Transverse colon (tissue), 4 donors: ENCODE results near the gene LRAT.

Experiments
- CTCF ChIP-seq, 5 experiments: fragments of 200-600 bp in 3 of 5; fragments of 450-650 bp in 2 of 5; sonication (generic) in 3 of 5; IDR thresholded peaks; 1 replicate in 2 of 5; 2 replicates in 3 of 5; pipeline ENCODE4 v1.5.1; 2016 to 2017; ENCODE audit warnings: antibody characterized with exemption in 5 of 5, inconsistent platforms in 3 of 5, mild to moderate bottlenecking in 2 of 5, moderate library complexity in 1 of 5
- EP300 ChIP-seq: sonication (generic); formaldehyde crosslinking; IDR thresholded peaks from one replicate; pipeline ENCODE4 v1.6.1; 2017; ENCODE audit warnings: antibody characterized with exemption, low read depth
- POLR2A ChIP-seq: fragments of 450-650 bp; IDR thresholded peaks from one replicate; pipeline ENCODE4 v1.6.1; 2016; ENCODE audit warnings: antibody characterized with exemption, mild to moderate bottlenecking, moderate library complexity
- POLR2AphosphoS5 ChIP-seq, 3 donors: sonication (generic); formaldehyde crosslinking; IDR thresholded peaks; one replicate each; pipeline ENCODE4 v1.6.1; 2016; ENCODE audit warnings: antibody characterized with exemption in 3 of 3

GRCh38 chr4:154781983-154782293, 38.1 kb downstream of the LRAT start:
- TF ChIP-seq CTCF (IDR thresholded peaks at IDR 0.05) (no peak), EP300 (no peak), POLR2A (no peak), POLR2AphosphoS5 (IDR thresholded peaks at IDR 0.05) (no peak)
